Stomach (tissue), 9 donors: Measurements from ENCODE around the gene PPARGC1A. TPM values are rescaled to one million over a fixed set of nuclear protein-coding genes. Genes with fewer than 3 reads are reported as not detected.

ENCODE experiments used
- DNase-seq, 2 donors: peaks; one replicate each; pipeline versions ENCODE4 v3.0.0 to v3.0.0-alpha.2; 2013 to 2019
- H3K27ac ChIP-seq, 5 donors: fragments of 200-600 bp in 4 of 5; sonication (generic) in 4 of 5; one replicate each; pipeline ENCODE4 v1.5.1; 2013 to 2019; ENCODE audit warnings: mild to moderate bottlenecking in 1 of 5, moderate library complexity in 1 of 5
- H3K27me3 ChIP-seq, 3 donors: fragments of 200-600 bp; sonication (generic); one replicate each; pipeline ENCODE4 v1.5.1; 2017 to 2019; ENCODE audit warnings: mixed run types in 1 of 3
- H3K36me3 ChIP-seq, 4 donors: fragments of 200-600 bp; sonication (generic); 1 replicate in 3 of 4; 2 replicates in 1 of 4; pipeline ENCODE4 v1.5.1; 2016 to 2019
- H3K4me1 ChIP-seq, 4 donors: fragments of 200-600 bp; sonication (generic); one replicate each; pipeline ENCODE4 v1.5.1; 2016 to 2019
- H3K4me3 ChIP-seq, 4 donors: fragments of 200-600 bp; sonication (generic) in 3 of 4; one replicate each; pipeline ENCODE4 v1.5.1; 2016 to 2019; ENCODE audit warnings: mild to moderate bottlenecking in 1 of 4
- H3K9me3 ChIP-seq, 4 donors: fragments of 200-600 bp; sonication (generic); one replicate each; pipeline ENCODE4 v1.5.1; 2016 to 2019
- EP300 ChIP-seq: sonication (generic); formaldehyde crosslinking; IDR thresholded peaks from one replicate; pipeline ENCODE4 v1.6.1; 2017; ENCODE audit warnings: antibody characterized with exemption
- POLR2A ChIP-seq, 4 donors: fragments of 450-650 bp; IDR thresholded peaks; one replicate each; pipeline ENCODE4 v1.6.1; 2016; ENCODE audit warnings: antibody characterized with exemption in 4 of 4, control low read depth in 2 of 4, mild to moderate bottlenecking in 1 of 4, moderate library complexity in 1 of 4
- POLR2AphosphoS5 ChIP-seq, 3 donors: sonication (generic); formaldehyde crosslinking; IDR thresholded peaks; one replicate each; pipeline ENCODE4 v1.6.1; 2016; ENCODE audit warnings: antibody characterized with exemption in 3 of 3
- WGBS, 5 donors: extraction: QIAGEN DNeasy Blood & Tissue Kit in 3 of 5; methylation state at CpG; one replicate each; pipeline versions ENCODE4 v1.1.5 to v1.1.7; 2013 to 2018; 5-methylcytosine and 5-hydroxymethylcytosine counted together
- intact Hi-C: fragments of 100-400 bp; cut with DNase I; formaldehyde crosslinking; loops from one replicate; pipeline ENCODE4 v1.15.1; 2023; ENCODE audit warnings: low total_unique reads
- polyA plus RNA-seq, 3 donors: library from polyadenylated mRNA; stranded (reverse); fragments of 200-250 nt; gene quantifications; one replicate each; pipeline ENCODE4 v1.2.3, GENCODE V29; 2013
- total RNA-seq, 5 donors: library from RNA; depleted of rRNA; stranded (reverse); fragments of >200 nt; gene quantifications; one replicate each; pipeline versions ENCODE4 v1.1.0 to v1.2.3, GENCODE V29; 2014 to 2016
- TF ChIP-seq, protein P1 (sequence below), 7 experiments: fragments of 450-650 bp in 4 of 7; fragments of 200-600 bp in 3 of 7; sonication (generic) in 3 of 7; IDR thresholded peaks; one replicate each; pipeline ENCODE4 v1.5.1; 2016 to 2019; ENCODE audit warnings: antibody characterized with exemption in 7 of 7, control low read depth in 2 of 7, mild to moderate bottlenecking in 1 of 7
- donor health status: healthy with polysubstance abuse.
- donor health status: Bipolar disorder and iron deficiency.
- donor health status: healthy.

Gene PPARGC1A
- total and polyA plus RNA-seq, 8 donors, result 2.0 to 230 (median 13.1) TPM

DNA sequence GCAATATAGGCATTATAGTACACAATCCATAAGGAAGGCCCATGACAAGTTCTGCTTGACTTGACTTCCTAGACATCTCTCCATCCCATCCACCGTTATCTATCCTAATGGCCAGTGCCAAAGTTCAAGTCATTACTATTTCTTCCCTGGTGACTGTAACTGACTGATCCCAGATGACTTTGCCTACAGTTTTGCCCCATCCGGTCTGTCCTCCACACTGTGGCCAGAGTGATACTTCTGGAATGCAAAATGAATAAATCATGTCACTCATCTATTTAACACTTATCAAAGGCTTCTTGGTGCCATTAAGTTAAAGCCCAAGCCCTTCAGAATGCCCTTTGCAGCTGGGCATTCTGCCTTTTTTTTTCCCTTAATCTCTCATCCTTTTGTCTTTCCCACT, 130.8 kb downstream of the PPARGC1A start:
- TF ChIP-seq POLR2A (IDR thresholded peaks at IDR 0.05) (no peak), POLR2AphosphoS5 (IDR thresholded peaks at IDR 0.05) (no peak)
- TF ChIP-seq, protein P1, sequence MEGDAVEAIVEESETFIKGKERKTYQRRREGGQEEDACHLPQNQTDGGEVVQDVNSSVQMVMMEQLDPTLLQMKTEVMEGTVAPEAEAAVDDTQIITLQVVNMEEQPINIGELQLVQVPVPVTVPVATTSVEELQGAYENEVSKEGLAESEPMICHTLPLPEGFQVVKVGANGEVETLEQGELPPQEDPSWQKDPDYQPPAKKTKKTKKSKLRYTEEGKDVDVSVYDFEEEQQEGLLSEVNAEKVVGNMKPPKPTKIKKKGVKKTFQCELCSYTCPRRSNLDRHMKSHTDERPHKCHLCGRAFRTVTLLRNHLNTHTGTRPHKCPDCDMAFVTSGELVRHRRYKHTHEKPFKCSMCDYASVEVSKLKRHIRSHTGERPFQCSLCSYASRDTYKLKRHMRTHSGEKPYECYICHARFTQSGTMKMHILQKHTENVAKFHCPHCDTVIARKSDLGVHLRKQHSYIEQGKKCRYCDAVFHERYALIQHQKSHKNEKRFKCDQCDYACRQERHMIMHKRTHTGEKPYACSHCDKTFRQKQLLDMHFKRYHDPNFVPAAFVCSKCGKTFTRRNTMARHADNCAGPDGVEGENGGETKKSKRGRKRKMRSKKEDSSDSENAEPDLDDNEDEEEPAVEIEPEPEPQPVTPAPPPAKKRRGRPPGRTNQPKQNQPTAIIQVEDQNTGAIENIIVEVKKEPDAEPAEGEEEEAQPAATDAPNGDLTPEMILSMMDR (IDR thresholded peaks at IDR 0.05), result no peak
- WGBS, 5 donors, result 55 to 68% (median 64%) methylated on average over 2 of the region's 2 CpGs
- Histone ChIP-seq H3K27ac (no peak overlapping the region), H3K36me3 (no peaks in the 10 kb centered on the region), H3K27me3 (no peaks in the 10 kb centered on the region), H3K9me3 (no peaks in the 10 kb centered on the region), H3K4me3 (no peak overlapping the region), H3K4me1 (no peaks in the 10 kb centered on the region)
- DNase-seq, result no peak
- intact Hi-C loops, result no loop called here

DNA sequence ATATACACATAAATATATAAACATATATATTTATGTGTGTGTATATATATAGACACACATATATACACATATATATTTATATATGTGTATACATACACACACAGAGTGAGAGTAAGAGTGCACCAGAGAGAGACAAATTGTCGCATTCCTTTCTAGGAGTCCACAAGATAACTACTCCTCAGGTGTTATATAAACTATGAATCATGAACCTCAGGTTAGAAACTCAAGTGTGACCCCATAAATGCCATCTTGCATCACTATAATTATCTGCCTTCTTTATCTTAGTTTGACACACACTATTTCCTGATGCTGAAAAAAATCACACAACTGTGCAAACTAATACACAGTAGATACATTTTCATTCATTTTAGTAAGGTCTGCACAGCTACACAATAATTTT, 135.2 kb downstream of the PPARGC1A start:
- H3K4me1 ChIP-seq, result no peaks in the 10 kb centered on the region
- no peaks in the 10 kb centered on the region for H3K9me3 ChIP-seq
- WGBS, 5 donors, result 81 to 96% (median 92%) methylated on average over 1 of the region's 1 CpG
- H3K27ac ChIP-seq, result no peak overlapping the region
- no peaks in the 10 kb centered on the region for H3K36me3 ChIP-seq
- TF ChIP-seq EP300 (no peak), POLR2A (IDR thresholded peaks at IDR 0.05) (no peak), POLR2AphosphoS5 (IDR thresholded peaks at IDR 0.05) (no peak)
- TF ChIP-seq, protein P1 (IDR thresholded peaks at IDR 0.05), result no peak
- no peaks in the 10 kb centered on the region for H3K27me3 ChIP-seq
- intact Hi-C loops, result no loop called here
- no peak for DNase-seq
- no peak overlapping the region for H3K4me3 ChIP-seq

DNA sequence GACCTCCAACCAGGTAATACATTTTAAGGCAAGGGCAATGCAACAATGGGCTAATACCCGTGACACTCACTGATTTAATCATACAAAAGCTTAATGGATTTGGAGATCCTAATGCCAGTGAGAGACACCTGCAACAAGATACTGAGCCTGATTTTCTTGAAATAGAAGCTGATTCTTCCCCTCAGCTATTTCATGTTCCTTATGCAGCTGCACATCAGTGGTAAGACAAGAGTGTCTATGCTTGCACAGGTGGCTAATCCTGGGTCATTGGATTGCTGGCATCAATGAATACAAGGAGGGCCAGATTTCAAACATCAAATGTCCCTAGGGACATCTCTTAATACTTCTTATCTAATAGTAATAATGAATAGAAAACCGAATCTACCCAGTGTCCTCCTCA, 139.7 kb downstream of the PPARGC1A start:
- WGBS, 5 donors, result 84 to 92% (median 89%) methylated on average over 2 of the region's 2 CpGs
- intact Hi-C loops, result no loop called here
- DNase-seq, result no peak
- Histone ChIP-seq H3K27me3 (no peaks in the 10 kb centered on the region), H3K4me1 (peaks cover 0 to 4% (median 0%) of the 10 kb centered on the region in 4 donors), H3K4me3 (no peak overlapping the region), H3K36me3 (no peaks in the 10 kb centered on the region), H3K9me3 (no peaks in the 10 kb centered on the region), H3K27ac (no peak overlapping the region)
- TF ChIP-seq POLR2A (IDR thresholded peaks at IDR 0.05) (no peak), EP300 (no peak), POLR2AphosphoS5 (IDR thresholded peaks at IDR 0.05) (no peak)
- TF ChIP-seq, protein P1 (IDR thresholded peaks at IDR 0.05), result no peak

DNA sequence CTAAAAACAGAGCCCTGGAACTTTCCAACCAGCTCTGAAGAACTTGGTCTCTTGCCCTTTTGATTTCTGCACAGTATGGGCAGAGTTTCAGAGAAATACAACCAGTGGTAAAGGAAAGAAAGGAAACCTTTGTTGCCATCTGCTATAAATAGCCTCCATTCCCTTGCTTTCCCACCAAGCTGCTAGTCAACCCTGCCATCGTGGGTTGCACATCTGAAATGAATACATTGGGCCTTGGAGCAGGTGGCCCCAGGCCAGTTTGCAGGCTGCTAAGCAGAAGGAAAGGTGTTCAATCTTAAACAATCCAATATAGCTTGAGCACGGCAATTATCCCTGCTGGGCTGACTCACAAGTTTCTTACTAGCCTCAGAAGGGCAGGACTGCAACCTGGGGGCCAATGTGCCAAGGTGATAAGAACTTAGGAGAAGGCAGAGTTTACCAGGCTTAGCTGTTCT, 142.5 kb downstream of the PPARGC1A start:
- Histone ChIP-seq H3K36me3 (no peaks in the 10 kb centered on the region), H3K9me3 (no peaks in the 10 kb centered on the region), H3K4me1 (peaks cover 0 to 4% (median 0%) of the 10 kb centered on the region in 4 donors), H3K4me3 (no peak overlapping the region), H3K27me3 (no peaks in the 10 kb centered on the region), H3K27ac (no peak overlapping the region)
- 12 to 32% (median 22%) methylated on average over 2 of the region's 2 CpGs for WGBS, 5 donors
- intact Hi-C loops, result no loop called here
- TF ChIP-seq POLR2A (IDR thresholded peaks at IDR 0.05) (no peak), POLR2AphosphoS5 (IDR thresholded peaks at IDR 0.05) (no peak), EP300 (no peak)
- TF ChIP-seq, protein P1 (IDR thresholded peaks at IDR 0.05), result no peak
- peak; percentile 5 to 26 for DNase-seq
